Lower leg skin (tissue), 3 donors: ENCODE results near the gene PCDH15.

ENCODE experiments used
- CTCF ChIP-seq, 3 donors: fragments of 450-650 bp; IDR thresholded peaks; one replicate each; pipeline ENCODE4 v1.5.1; 2016; ENCODE audit warnings: antibody characterized with exemption in 3 of 3, mild to moderate bottlenecking in 3 of 3, moderate library complexity in 2 of 3
- POLR2A ChIP-seq, 2 donors: fragments of 450-650 bp; IDR thresholded peaks; one replicate each; pipeline ENCODE4 v1.6.1; 2016 to 2017; ENCODE audit warnings: antibody characterized with exemption in 2 of 2, mild to moderate bottlenecking in 1 of 2, moderate library complexity in 1 of 2

- TF ChIP-seq CTCF (IDR thresholded peaks at IDR 0.05) (no peak), POLR2A (IDR thresholded peaks at IDR 0.05) (no peak)
Observed at GRCh38 chr10:54159924-54160323, 641.1 kb downstream of the PCDH15 start.
